ENCODE results near the gene HMGCL.
"Not testable (repeated sequence)": the region's sequence is repeated elsewhere in the genome, so short reads cannot be mapped to it uniquely, and the experiment has no call there.

HMGCL gene

GRCh38 chr1:23825076-23825761, at the start of gene HMGCL:
Gene HMGCL, minus strand, starts transcription at chr1:23825429. Its CDS starts 14 bp downstream, at chr1:23825415.
- Histone ChIP-seq H3K27ac (ENCODE audit: low read depth, low read length) (peak within 1 kb of the TSS; percentile 96), H3K4me1 (ENCODE audit: control insufficient read depth, insufficient read depth, low read length) (peaks cover 10% of the 10 kb centered on the region), H3K36me3 (ENCODE audit: control insufficient read depth, insufficient read depth, low read length) (peaks cover under 1% of the 10 kb centered on the region)

GRCh38 chr1:23872421-23872820, 47.2 kb upstream of the HMGCL start:
- Histone ChIP-seq H3K4me3 (ENCODE audit: low read length) (no peak overlapping the region), H3K27ac (ENCODE audit: low read depth, low read length) (no peak overlapping the region), H3K36me3 (ENCODE audit: control insufficient read depth, insufficient read depth, low read length) (no peaks in the 10 kb centered on the region), H3K9ac (ENCODE audit: low read length) (no peak overlapping the region), H3K4me1 (ENCODE audit: control insufficient read depth, insufficient read depth, low read length) (peaks cover 1% of the 10 kb centered on the region), H3K27me3 (ENCODE audit: control insufficient read depth, insufficient read depth, low read length) (no peaks in the 10 kb centered on the region)

More at GRCh38 chr1:23825076-23825761, at the start of gene HMGCL:
- Histone ChIP-seq H3K27me3 (ENCODE audit: control insufficient read depth, insufficient read depth, low read length) (no peaks in the 10 kb centered on the region), H3K9ac (ENCODE audit: low read length) (peak within 1 kb of the TSS; percentile 100), H3K4me3 (ENCODE audit: low read length) (peak within 1 kb of the TSS; percentile 100)

DNA sequence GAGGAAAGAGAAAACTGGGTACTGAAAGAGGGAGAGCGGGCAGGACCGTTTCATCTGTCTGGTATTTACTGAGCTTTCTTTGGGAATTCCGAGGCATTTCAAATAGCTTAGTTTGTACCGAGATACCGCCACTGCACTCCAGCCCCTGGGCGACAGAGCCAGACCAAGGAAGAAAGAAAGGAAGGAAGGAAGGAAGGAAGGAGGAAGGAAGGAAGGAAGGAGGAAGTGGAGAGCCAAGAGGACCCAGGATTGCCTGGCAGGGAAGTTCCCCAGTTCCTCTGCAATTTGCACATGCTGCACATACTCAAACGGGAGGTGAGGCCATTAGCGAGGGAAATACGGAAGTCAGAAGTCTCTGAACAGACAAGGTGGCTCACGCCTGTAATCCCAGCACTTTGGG, 43.8 kb upstream of the HMGCL start:
- Histone ChIP-seq H3K4me1 (ENCODE audit: control insufficient read depth, insufficient read depth, low read length) (peaks cover 3% of the 10 kb centered on the region), H3K4me3 (ENCODE audit: low read length) (peak overlapping the region; percentile 86), H3K27me3 (ENCODE audit: control insufficient read depth, insufficient read depth, low read length) (no peaks in the 10 kb centered on the region), H3K9ac (ENCODE audit: low read length) (no peak overlapping the region), H3K36me3 (ENCODE audit: control insufficient read depth, insufficient read depth, low read length) (peaks cover 6% of the 10 kb centered on the region), H3K27ac (ENCODE audit: low read depth, low read length) (no peak overlapping the region)

DNA sequence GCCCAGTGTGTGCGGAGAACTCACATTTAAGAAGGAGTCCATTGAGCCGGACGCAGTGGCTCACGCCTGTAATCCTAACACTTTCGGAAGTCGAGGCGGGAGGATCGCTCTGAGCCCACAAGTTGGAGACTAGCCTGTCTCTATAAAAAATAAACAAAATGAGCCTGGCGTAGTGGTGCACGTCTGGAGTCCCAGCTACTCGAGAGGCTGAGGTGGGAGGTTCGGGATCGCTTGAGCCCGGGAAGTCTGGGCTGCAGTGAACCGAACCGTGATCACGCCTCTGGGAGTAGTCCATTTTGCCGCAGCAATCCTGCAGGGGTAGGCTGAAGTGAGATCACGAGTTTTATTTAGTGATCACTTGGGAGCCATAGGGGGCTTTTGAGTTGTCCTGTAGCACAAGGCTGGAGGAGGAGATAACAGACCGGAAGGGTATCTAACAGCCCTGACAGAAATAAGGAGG, 43.4 kb upstream of the HMGCL start:
- Histone ChIP-seq H3K36me3 (ENCODE audit: control insufficient read depth, insufficient read depth, low read length) (peaks cover 6% of the 10 kb centered on the region), H3K27ac (ENCODE audit: low read depth, low read length) (peak overlapping the region; percentile 46), H3K4me3 (ENCODE audit: low read length) (peak overlapping the region; percentile 86), H3K9ac (ENCODE audit: low read length) (peak overlapping the region; percentile 32), H3K4me1 (ENCODE audit: control insufficient read depth, insufficient read depth, low read length) (peaks cover 3% of the 10 kb centered on the region), H3K27me3 (ENCODE audit: control insufficient read depth, insufficient read depth, low read length) (no peaks in the 10 kb centered on the region)

- Histone ChIP-seq H3K36me3 (ENCODE audit: control insufficient read depth, insufficient read depth, low read length) (peaks cover 6% of the 10 kb centered on the region), H3K4me1 (ENCODE audit: control insufficient read depth, insufficient read depth, low read length) (peaks cover 3% of the 10 kb centered on the region), H3K9ac (ENCODE audit: low read length) (peak within 1 kb of the TSS; percentile 38), H3K4me3 (ENCODE audit: low read length) (peak within 1 kb of the TSS; percentile 86), H3K27ac (ENCODE audit: low read depth, low read length) (peak within 1 kb of the TSS; percentile 46), H3K27me3 (ENCODE audit: control insufficient read depth, insufficient read depth, low read length) (no peaks in the 10 kb centered on the region)
Measured at GRCh38 chr1:23867895-23868556, 42.8 kb upstream of the HMGCL start, which contains the start of gene FUCA1. Gene FUCA1, minus strand, starts transcription at chr1:23868290. Its CDS starts 4 bp downstream, at chr1:23868286.

DNA sequence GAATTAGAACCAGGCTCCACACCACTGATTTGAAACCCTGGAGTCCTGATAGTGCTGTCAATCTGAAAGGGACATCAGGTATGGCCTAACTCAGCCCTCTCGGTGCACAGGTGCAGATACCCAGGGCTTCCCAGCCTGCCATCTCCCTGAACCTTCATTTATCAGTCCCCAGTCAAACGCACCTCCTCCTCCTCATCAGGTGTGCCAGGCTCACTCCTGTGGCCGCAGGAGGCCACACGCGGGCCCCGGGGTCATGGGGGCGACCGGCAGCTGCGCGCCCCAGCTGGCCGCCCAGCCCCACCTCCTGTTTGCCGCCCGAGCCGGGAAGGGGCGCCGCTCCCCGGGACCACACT, 42.3 kb upstream of the HMGCL start:
- Histone ChIP-seq H3K4me1 (ENCODE audit: control insufficient read depth, insufficient read depth, low read length) (peaks cover 3% of the 10 kb centered on the region), H3K36me3 (ENCODE audit: control insufficient read depth, insufficient read depth, low read length) (peaks cover 6% of the 10 kb centered on the region), H3K27me3 (ENCODE audit: control insufficient read depth, insufficient read depth, low read length) (no peaks in the 10 kb centered on the region), H3K27ac (ENCODE audit: low read depth, low read length) (no peak overlapping the region), H3K9ac (ENCODE audit: low read length) (no peak overlapping the region), H3K4me3 (ENCODE audit: low read length) (peak overlapping the region; percentile 86)

- H3K4me3 ChIP-seq (ENCODE audit: low read length), result no peak overlapping the region
- no peaks in the 10 kb centered on the region for H3K27me3 ChIP-seq (ENCODE audit: control insufficient read depth, insufficient read depth, low read length)
- H3K4me1 ChIP-seq (ENCODE audit: control insufficient read depth, insufficient read depth, low read length), result peaks cover 3% of the 10 kb centered on the region
- H3K36me3 ChIP-seq (ENCODE audit: control insufficient read depth, insufficient read depth, low read length), result peaks cover 8% of the 10 kb centered on the region
- H3K27ac ChIP-seq (ENCODE audit: low read depth, low read length), result no peak overlapping the region
- no peak overlapping the region for H3K9ac ChIP-seq (ENCODE audit: low read length)
Measured at GRCh38 chr1:23865543-23865930, 40.3 kb upstream of the HMGCL start.

GRCh38 chr1:23864801-23865542, 39.7 kb upstream of the HMGCL start:
- peaks cover 8% of the 10 kb centered on the region for H3K36me3 ChIP-seq (ENCODE audit: control insufficient read depth, insufficient read depth, low read length)
- no peaks in the 10 kb centered on the region for H3K27me3 ChIP-seq (ENCODE audit: control insufficient read depth, insufficient read depth, low read length)
- peaks cover 3% of the 10 kb centered on the region for H3K4me1 ChIP-seq (ENCODE audit: control insufficient read depth, insufficient read depth, low read length)
- no peak overlapping the region for H3K4me3 ChIP-seq (ENCODE audit: low read length)
- no peak overlapping the region for H3K27ac ChIP-seq (ENCODE audit: low read depth, low read length)
- H3K9ac ChIP-seq (ENCODE audit: low read length), result no peak overlapping the region

- Histone ChIP-seq H3K4me3 (ENCODE audit: low read length) (no peak overlapping the region), H3K4me1 (ENCODE audit: control insufficient read depth, insufficient read depth, low read length) (peaks cover 3% of the 10 kb centered on the region), H3K36me3 (ENCODE audit: control insufficient read depth, insufficient read depth, low read length) (peaks cover 11% of the 10 kb centered on the region), H3K27ac (ENCODE audit: low read depth, low read length) (no peak overlapping the region), H3K27me3 (ENCODE audit: control insufficient read depth, insufficient read depth, low read length) (no peaks in the 10 kb centered on the region), H3K9ac (ENCODE audit: low read length) (no peak overlapping the region)
Measured at GRCh38 chr1:23862640-23863039, 37.4 kb upstream of the HMGCL start.

DNA sequence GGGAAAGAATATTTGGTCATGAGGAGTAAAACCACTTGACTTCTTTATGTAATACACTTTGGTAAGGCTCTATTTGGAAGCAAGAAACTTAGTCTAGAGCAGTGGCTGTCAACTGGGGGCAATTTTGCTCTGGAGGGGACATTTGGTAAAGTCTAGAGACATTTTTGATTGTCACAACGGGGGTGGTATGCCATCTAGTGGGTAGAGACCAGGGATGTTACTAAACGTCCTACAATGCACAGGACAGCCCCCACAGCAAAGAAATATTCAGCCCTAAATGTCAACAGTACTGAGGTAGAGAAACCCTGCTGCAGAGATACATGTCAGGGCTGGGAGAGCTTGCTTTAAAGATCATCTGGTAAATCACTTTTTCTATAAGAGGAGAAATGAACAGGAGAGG, 29.3 kb upstream of the HMGCL start:
- H3K27me3 ChIP-seq (ENCODE audit: control insufficient read depth, insufficient read depth, low read length), result no peaks in the 10 kb centered on the region

DNA sequence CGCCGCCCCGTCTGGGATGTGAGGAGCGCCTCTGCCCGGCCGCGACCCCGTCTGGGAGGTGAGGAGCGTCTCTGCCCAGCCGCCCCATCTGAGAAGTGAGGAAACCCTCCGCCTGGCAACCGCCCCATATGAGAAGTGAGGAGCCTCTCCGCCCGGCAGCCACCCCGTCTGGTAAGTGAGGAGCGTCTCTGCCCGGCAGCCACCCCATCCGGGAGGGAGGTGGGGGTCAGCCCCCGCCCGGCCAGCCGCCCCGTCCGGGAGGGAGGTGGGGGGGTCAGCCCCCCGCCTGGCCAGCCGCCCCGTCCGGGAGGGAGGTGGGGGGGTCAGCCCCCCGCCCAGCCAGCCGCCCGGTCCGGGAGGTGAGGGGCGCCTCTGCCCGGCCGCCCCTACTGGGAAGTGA, 27.9 kb upstream of the HMGCL start:
- not testable (repeated sequence) for H3K4me3 ChIP-seq (ENCODE audit: low read length); H3K9ac ChIP-seq (ENCODE audit: low read length); H3K4me1 ChIP-seq (ENCODE audit: control insufficient read depth, insufficient read depth, low read length); H3K27ac ChIP-seq (ENCODE audit: low read depth, low read length); H3K27me3 ChIP-seq (ENCODE audit: control insufficient read depth, insufficient read depth, low read length)
- H3K36me3 ChIP-seq (ENCODE audit: control insufficient read depth, insufficient read depth, low read length), result peaks cover 11% of the 10 kb centered on the region

More for the DNA sequence above, 29.3 kb upstream of the HMGCL start:
- H3K9ac ChIP-seq (ENCODE audit: low read length), result no peak overlapping the region
- H3K4me3 ChIP-seq (ENCODE audit: low read length), result no peak overlapping the region
- H3K4me1 ChIP-seq (ENCODE audit: control insufficient read depth, insufficient read depth, low read length), result no peaks in the 10 kb centered on the region
- H3K36me3 ChIP-seq (ENCODE audit: control insufficient read depth, insufficient read depth, low read length), result peaks cover 9% of the 10 kb centered on the region
- no peak overlapping the region for H3K27ac ChIP-seq (ENCODE audit: low read depth, low read length)

DNA sequence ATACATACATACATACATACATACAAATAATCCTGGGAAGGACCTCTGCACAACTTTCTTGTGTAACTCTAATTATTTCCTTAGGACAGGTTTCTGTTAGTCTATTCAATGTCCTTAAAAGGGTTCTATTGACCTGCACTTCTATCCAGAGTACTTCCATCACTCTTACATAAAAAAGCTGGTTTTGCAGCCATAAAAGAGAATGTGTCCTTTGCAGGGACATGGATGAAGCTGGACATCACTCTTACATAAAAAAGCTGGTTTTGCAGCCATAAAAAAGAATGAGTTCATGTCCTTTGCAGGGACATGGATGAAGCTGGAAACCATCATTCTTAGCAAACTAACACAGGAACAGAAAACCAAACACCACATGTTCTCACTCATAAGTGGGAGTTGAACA, 26.2 kb upstream of the HMGCL start:
- H3K27me3 ChIP-seq (ENCODE audit: control insufficient read depth, insufficient read depth, low read length); H3K4me1 ChIP-seq (ENCODE audit: control insufficient read depth, insufficient read depth, low read length); H3K4me3 ChIP-seq (ENCODE audit: low read length); H3K27ac ChIP-seq (ENCODE audit: low read depth, low read length); H3K9ac ChIP-seq (ENCODE audit: low read length): not testable (repeated sequence)
- H3K36me3 ChIP-seq (ENCODE audit: control insufficient read depth, insufficient read depth, low read length), result peaks cover 15% of the 10 kb centered on the region
